Fibroblast of skin of right biceps (primary cell): ENCODE results near the gene TCIRG1.

Experiments
- DNase-seq: peaks from one replicate; pipeline ENCODE4 v3.0.0-alpha.2; 2013

Gene TCIRG1

DNA sequence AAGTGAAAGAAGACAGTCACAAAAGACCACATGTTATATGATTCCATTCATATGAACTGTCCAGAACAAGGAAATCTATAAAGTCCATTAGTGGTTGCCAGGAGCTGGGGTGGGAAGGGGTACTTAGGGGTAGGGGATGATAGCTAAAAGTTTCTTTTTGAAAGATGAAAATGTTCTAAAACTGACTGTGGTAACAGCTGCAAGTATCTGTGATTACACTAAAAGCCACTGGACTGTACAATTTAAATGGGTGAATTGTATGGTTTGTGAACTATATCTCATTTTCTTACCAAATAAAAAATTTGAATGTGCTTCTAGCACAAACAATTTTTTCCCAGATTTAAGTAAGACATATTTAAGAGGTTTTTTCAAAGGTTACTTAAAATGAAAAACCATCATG lies 60.2 kb downstream of the TCIRG1 start:
- DNase-seq: no peak

DNA sequence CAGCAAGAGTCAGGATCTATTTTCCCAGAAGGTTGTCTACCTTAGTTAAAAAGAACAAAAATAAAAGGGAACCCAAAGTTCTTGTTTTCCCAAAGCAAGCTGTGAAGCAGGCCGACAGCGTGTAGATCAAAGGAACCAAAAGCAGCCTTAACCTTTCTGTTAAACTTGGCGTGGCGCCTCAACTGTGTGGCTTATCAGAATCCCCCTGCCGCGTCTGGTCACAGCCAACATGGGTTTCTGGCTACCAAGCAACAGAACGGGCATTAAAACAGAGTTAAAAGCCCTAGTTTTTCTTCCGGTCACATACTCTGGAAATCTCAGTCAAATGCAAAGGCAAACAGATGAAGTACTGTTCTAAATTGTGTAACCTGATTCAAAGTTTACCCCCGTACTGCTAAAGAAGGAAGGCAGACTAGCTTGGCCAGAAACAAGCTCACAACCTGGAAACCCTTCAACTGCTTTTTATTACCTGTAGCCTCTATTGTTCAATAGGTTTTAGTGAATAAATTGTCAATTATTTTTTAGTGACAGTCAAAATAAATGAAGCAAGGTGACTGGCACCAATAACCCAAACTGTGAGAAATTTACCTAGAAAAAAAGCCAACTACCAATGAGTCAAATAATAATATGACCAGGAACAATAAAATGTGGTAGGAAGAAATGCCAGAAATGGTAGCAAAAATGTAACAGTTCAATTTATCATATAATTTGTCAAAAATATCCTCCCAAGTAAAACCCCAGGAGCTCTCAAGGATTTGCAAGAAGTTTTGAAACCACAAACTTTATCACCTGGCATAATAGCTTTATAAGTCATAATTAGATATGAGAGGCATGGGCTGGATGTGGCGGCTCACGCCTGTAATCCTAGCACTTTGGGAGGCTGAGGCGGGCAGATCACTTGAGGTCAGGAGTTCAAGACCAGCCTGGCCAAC lies 60.9 kb downstream of the TCIRG1 start:
- peak; percentile 18 for DNase-seq
